DMS79 treated with DMSO at 0.1 percent for 48 hours (cell line): Measurements from ENCODE around the gene GAMT.
A peak's percentile ranks its signal among the peaks of the same experiment; 100 is the strongest.

Source experiments
- DNase-seq: peaks from one replicate; lab custom pipeline; 2025; lab: John Stamatoyannopoulos, UW

The GAMT gene

DNA sequence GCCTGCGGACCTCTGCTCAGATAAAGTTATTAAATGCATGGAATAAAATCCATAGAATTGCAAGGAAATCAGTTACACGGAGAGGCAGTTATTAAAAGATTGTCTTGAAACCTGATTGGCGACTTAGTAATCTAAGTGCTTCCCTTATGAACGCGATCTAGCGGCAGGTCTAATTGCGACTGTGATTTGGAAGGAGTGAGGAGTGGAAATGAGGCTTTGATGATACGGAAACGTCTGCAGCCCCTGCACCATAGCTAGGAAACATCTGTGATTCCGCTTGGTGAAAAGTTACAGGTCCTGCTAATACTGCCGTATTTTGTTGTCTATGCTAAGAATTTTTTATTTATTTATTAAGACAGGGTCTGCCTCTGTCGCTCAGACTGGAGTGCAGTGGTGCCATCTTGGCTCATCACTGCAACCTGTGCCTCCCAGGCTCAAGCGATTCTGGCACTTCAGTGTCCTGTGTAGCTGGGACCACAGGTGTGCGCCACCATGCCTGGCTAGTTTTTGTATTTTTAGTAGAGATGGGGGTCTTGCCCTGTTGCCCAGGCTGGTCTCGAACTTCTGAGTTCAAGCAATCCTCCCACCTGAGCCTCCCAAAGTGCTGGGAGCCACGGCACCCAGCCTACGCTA is 16.7 kb downstream of the GAMT start:
- peak; percentile 7 for DNase-seq

DNA sequence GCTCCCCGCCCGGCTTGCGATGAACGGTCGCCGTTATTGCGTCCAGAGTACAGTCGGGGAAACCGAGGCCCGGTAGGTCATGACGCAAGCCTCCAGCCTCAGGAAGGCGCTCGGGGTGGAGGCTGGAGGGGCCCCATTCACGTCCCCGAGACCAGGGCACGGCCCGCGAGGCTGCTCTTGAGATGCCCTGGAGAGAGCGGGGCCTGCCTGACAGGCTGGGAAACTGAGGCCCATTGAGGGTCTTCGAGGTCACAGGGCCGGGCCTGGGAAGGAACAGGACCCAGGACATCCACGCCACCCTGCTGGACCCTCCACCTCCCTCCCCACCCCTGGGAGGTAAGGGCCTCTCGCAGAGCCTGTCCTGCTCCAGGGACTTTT is 17.3 kb downstream of the GAMT start:
- no peak for DNase-seq

DNA sequence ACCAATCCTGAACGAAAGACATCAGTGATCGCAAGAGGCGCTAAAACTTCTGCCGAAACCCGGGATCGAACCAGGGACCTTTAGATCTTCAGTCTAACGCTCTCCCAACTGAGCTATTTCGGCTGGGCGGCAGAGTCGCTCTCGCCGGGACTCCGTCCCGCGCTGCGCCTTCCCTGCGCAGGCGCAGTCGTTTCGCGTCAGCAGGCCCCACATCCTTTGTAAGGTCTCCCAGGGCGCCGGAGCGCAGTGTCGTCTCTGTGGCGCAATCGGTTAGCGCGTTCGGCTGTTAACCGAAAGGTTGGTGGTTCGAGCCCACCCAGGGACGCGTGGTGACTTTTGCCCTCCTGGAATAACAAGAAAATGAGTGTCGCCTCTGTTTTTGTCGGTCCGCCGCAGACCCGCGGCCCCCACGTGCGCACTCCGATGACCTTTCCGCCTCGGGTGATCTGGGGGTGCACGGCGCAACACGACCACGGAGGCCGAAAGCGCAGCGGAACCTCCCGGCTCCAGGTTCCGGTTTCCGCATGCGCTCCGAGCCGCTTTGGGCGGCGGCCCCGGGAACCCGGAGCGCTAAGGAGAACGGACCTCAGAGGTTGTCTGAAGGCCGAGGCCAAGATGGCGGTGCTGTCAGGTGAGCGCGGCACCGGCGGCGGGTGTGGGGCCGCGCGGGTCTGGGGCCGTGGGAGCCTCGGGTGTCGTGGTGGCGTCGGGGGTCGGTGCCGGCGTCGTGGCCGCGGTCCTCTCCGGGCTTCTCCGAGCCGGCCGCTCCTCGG is 17.8 kb downstream of the GAMT start, which contains the start of gene NDUFS7:
NDUFS7 (plus strand) TSS at position 596 of the 773 bp plus-strand sequence; CDS start at position 616, 20 bp downstream.
- DNase-seq = peak; percentile 82

DNA sequence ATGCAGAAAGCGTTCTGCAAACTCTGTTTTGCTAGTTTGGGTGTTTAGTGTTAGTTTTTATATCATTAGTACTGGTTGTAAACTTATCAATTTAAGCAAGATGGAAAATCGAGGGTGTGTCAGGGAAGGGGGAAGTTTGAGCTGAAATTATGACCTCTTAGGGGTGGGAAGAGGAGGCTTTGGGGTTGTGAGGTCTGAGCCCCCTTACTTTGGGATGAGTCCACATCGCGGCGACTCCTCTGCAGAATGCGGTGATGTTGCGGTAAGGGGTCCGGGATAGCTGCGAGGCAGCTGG is 18.4 kb downstream of the GAMT start:
- DNase-seq = no peak

DNA sequence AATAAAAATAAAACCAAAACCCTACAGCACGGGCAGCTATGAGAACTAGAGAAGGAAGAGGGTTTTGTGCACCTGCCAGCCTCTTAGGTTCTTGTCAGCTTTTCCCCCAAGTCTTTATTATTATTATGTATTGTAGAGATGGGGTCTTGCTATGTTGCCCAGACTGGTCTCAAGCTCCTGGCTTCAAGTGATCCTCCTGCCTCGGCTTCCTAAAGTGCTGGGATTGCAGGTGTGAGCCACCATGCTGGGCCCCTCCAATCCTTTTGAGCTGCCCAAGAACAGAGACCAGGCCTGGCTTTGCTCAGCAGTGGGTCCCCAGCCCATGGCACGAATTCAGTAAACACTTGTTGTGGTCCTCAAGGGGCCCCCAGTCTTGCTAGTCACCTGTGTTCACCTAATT is 19.1 kb downstream of the GAMT start:
- DNase-seq = no peak

DNA sequence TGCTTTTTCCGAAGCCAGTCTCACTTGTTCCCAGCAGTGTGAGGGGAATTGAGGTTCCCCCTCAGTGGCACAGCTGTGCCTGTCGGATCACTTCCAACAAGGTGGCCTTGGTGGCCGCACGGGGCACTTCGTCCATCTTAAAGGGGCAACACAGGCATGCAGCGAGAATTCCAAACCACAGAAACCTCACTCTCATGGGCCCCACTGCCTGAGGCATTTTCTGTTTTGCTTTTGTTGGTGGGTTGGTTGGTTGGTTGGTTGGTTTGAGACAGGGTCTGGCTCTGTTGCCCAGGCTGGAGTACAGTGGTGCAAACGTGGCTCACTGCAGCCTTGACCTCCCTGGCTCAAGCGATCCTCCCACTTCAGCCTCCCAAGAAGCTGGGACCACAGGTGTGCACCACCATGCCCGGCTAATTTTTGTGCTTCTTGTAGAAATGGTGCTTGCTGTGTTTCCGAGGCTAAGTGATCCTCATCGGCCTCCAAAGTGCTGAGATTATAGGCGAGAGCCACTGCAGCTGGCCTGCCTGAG is 21.3 kb downstream of the GAMT start:
- no peak for DNase-seq

DNA sequence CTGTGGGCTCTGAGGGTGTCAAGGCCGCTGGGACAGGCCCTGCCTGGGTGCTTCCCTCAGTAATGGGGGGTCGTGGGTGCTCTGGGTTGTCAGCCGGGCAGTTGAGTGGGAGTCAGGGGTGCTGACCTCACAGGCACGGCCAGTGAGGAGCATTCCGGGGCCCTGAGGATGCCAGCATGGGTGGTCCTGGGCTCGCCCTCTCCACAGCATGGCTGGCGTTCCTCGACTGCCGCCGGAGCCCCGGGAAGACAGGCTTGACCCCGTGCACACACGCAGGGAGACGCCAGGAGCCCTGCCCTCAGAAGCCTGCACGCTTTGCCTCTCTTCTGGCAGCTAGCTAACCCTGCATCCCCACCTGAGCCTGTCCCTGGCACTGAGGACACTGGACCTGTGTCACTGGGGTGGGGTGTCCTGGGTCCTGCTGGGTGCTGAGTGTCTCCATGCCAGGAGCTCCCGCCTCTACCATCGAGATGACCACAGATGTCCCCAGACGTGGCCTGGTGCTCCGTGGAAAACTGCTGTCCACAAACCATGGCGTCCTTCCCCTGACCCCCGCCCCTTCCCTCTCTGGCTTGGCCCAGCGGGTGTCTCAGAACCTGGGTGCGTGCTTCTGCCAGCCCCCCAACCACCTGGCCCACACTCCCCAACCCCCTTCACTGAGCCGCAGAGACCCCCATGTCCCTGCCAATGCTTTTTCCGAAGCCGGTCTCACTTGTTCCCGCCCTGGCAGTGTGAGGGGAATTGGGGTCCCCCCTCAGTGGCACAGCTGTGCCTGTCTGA is 22.0 kb downstream of the GAMT start:
- no peak for DNase-seq

DNA sequence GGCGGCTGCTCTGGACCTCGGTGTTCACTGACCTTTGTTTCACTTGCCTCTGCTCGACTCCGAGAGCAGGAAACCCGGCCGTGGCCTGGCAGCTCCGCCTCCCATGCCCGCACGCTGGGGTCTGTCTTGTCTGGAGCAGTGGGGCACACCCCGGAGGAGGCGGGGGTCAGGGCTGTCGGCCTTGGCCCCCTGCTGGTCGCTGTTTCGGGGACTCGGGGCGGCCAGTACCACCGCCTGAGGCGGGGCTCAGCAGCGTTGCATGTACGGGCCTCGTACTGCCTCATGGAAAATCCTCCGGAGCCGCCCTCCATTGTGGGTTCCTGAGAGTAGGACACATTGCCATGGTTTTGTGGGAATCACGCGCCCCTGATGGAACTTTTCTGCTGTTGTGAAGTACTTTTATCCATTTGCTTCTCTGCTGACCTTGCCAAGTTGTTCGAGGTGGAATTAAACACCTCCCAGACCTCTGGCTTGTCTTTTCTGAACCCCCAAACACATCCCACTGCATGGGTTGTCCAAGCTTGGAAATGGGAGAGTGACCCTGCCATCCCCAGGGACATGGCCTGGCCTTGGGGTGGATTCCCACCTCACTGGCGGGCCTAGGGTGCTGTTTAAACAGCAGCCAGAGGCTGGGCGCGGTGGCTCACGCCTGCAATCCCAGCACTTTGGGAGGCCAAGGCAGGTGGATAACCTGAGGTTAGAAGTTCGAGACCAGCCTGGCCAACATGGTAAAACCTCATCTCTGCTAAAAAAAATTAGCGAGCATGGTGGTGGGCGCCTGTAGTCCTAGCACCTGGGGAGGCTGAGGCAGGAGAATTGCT is 23.2 kb downstream of the GAMT start:
- DNase-seq = no peak

DNA sequence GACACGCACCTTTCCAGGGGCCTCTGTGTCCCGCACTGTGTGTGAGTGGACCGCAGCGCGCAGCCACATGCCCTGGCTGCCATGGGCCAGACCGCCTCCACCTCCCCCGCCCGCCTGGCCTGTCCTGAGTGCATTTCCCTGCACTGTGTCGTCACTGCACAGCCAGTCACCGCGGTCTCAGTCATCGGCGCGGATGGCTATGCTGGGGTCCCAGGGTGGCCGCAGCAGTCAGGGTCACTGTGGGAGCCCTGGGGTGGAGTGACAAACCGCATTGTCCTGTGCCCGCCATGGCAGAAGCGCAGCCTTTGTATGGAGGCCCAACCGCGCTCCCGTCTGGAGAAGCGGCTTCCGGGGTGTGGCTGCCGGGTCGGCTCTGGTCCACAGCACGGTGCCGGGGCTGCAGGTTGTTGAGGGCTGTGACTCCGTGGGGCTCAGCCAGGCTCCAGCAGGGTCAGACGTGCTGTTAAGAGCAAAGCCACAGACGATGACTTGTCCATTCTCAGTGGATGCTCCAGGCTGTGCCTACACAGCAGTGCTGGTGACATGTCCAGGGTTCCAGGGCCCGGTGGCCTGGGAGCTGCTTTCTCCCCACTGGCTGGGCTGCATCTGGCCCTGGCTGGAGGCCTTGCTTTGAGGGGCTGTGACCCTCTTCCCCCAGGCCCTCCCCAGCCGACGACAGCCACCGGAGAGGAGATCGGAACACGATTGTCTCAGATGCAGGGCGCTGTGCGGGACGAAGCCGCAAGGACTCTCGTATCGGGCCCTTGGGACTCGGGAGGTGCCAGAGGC is 24.0 kb downstream of the GAMT start:
- no peak for DNase-seq

DNA sequence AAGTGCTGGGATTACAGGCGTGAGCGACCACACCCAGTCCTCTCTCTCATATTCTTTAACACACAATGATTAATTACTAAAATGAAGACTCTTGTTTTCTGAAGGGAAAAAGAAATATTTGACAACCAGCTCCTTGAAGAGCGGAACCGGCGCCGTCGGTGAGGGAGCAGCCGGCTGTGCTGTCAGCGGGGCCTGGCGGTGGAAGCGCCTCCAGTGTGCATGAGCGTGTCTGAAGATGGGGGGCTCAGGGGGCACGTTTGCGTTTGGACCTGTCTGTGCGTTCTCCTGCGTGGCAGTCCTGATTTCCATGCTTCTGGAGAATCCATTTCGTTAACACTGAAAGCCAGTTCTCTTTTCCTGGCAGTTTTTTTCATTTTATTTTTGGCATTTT is 24.9 kb downstream of the GAMT start:
- no peak for DNase-seq

DNA sequence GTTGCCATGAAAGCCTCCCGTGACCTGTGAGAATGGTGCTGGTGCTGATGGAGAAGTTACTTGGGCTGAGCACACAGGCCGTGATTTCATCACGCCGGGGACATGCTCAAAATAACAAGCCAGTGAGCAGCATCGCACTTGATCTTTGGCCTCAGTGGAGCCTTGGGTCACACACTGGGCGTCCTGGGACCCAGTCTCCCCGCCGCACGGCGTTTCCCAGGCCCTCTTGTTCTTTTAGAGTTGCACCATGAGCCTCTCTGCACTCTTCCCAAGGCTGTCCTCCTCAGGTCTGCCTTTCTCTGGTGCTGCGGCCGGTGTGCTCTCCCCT is 27.1 kb downstream of the GAMT start:
- DNase-seq = no peak

DNA sequence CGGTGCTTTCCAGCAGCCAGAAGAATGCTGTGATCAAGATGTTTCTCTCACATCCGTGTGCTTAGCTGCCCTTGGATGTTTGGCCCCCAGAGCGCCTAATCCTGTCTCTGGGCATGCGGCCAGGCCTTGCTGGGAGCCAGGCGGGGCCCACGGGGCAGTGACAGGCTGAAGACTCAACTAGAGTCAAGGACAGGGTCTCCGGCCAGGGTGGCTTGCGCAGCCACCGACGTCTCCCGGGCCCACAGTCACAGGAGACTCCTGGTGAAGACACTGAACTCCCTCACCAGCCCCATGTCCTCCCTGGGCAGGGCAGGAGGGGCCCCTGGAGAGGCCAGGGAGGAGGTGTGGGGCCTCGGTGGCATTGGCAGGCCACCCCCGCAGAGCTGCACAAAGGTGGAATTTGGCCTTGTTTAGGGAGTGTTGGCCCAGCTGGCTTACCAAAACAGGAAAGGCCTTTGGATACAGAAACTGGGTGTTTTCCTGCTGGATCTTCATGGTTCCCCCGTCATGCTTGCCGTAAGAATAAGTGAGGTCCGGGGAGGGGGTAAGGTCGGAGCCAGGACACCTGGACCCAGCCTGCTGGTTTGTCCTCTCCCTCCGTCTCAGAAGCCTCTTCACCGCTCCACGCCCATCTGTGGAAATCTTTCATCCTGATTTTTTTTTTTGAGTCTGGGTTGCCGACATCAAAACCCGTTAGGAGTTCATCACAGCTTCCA is 27.6 kb downstream of the GAMT start:
- no peak for DNase-seq

DNA sequence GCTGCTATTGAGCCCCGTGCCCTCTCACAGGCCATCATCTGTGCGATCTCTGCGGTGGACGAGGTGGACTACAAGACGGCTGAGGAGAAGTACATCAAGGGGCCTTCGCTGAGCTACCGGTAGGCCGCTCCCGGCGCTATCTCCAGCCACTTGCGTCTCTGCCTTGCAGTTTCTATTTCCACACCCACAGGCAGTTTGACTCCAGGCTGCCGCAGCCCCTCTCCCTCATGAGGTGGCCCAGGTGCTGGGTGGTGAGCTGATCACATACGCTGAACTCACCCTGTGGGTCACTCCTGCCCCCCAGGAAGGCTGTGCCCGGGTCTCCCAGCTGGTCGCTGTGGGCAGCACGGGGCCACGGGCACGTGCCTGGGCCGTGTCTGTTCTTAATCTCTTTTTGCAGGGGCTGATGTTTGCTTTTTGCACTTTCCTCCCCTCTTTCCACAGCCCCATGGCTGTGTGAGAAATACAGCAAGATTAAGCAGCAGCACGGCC is 28.3 kb downstream of the GAMT start:
- no peak for DNase-seq

DNA sequence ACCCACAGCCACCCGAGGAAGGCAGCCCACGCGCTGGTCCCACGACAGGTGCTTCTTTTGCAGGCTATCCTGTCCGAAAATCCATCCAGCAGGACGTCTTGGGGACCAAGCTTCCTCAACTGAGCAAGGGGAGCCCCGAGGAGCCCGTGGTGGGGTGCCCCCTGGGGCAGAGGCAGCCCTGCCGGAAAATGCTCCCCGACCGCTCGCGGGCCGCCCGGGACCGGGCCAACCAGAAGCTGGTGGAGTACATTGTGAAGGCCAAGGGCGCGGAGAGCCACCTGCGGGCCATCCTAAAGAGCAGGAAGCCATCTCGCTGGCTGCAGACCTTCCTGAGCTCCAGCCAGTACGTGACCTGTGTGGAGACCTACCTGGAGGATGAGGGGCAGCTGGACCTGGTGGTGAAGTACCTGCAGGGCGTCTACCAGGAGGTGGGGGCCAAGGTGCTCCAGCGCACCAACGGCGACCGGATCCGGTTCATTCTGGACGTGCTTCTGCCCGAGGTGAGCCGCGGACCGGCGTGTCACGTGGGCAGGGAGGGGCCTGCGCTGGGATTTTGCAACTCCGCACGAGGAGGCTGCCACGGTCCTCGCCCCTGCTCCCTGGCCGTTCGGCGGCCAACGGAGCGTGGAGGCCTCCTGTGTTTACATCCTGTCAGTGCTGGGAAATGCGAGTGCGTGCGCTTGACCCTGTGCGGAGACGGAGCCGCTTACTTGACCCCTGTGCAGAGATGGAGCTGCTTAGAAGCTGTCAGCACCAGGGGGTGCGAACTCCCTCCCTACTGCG is 30.6 kb downstream of the GAMT start:
- peak; percentile 30 for DNase-seq

DNA sequence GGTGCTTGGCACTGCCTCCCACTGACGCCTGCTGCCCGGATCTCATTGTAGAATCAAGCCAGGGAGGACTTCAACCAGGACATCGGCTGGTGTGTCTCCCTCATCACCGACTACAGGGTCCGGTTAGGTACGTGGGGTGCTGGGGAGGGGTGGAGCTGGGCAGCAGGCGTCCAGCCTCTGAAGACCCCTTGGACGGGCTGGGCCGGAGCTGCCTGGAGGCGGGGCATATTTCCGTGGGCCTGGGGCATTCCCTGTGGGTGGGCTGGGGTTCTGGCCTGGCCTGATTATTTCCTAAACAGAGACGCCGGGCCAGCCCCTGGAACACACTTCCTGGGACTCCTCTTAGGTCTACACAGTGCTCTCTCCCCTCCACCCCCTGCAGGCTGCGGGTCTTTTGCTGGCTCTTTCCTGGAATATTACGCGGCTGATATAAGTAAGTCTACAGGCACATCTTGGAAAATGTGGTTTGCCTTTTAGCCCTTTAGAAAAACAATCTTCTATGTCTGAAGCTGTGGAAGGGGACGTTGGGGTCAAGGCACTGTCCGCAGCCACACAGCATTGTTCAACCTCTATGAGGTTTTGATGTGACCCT is 32.0 kb downstream of the GAMT start:
- no peak for DNase-seq

DNA sequence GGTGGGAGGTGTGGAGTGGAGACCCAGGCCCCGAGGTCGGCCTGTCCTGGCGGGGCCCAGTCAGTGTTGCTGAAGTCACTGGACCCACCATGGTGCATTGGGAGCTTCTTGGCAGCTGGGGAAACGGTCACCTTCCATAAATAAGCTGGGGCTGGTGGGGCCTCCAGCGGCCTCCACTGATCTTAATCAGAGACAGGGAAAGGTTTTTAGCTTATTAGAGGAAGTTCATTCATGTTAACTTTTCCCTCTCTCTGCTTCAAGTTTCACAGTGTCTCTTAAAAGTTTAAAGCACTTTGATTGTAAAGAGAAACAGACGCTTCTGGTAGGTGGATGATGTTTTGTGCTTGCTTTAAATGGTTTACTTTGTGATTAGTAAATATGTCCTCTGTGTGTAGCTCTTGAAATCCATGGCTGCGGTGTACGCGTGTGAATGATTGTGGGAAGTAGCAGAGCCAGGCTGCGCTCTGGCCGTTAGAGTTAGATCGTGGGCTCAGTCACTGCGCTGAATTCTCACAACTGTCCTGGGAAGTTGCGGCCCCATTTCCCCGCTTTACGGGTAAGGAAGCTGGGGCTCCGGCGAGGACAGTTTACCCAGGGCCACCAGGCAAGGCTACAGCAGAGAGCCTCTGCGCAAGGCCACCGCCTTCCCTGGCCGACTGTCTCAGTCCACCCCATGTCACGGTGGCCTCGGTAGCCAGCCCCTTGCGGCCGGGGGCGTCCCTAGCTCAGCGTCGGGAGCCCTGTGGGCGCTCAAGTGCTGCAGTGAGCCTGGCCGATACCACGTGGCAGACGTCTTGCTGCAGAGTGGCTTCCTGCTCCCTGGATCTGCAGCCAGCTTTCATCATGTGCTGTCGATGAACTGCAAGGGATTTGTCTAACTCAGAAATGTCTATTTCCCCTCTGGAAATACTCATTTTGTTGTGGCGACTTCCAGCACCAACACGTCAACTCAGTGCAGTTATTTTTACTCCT is 34.2 kb downstream of the GAMT start:
- no peak for DNase-seq

DNA sequence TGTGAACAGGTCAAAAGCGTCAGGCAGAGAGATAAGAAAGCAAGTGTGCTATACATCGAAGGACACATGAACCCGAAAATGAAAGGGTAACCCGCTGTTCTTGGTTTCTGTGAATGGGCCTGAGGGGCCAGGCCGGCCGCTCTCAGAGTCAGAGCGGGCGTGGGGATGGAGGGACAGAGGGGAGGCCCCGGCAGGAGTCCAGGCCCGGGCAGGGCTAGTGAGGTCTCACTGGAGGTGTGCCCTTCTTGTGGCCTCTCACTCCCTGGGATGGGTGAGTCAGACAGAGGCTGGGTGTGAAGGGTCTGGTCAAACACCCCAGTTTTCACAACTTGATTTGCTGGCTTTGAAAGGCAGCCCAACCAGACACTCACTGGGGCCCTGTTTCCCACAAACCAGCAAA is 35.0 kb downstream of the GAMT start:
- DNase-seq = no peak
